ENCODE data around the gene SYTL4. TPM values are rescaled to one million over a fixed set of nuclear protein-coding genes. Genes with fewer than 3 reads are reported as not detected.

The SYTL4 gene
- total and polyA plus RNA-seq, 2 of the 8 experiments (the other 6 are each of a cell fraction or from before 2014, with no cell fraction given) = 0.11 TPM

DNA sequence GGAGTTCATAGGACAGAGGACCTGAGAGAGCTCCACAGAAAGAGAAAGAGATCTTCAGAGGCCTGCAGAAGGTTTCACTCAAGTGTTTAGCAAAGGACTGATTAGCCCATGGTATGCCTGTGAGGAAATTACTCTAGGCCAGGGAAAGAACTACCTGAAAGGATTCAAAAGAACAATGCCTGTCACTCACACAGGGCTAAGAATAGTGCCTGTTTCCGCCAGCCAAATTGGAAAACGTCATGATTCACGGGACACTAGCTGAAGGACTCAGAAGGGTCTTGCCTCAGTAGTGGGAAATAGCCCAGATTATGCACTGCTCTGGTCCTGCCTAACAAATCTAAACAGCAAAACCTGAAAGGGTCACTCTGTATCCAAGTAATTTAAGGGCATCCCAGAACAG lies 21.1 kb downstream of the SYTL4 start (continued):
- TF ChIP-seq BCL11A (IDR thresholded peaks at IDR 0.05; ENCODE audit: low read depth in 2 of 2, low read length in 2 of 2) (no peak), ATF2 (IDR thresholded peaks at IDR 0.05; ENCODE audit: low read length) (no peak), CREB1 (IDR thresholded peaks at IDR 0.05) (no peak), EP300 (IDR thresholded peaks at IDR 0.05; ENCODE audit: borderline replicate concordance in 1 of 2, low read depth in 2 of 2, low read length in 2 of 2) (no peak), GTF2F1 (IDR thresholded peaks at IDR 0.05; ENCODE audit: borderline replicate concordance, low read depth, low read length) (no peak), CHD2 (IDR thresholded peaks at IDR 0.05; ENCODE audit: low read length) (no peak)
